Ishikawa (cell line): ENCODE measurements around the gene SERPINB6.

Experiments
- CEBPB ChIP-seq: IDR thresholded peaks from 2 replicates; pipeline ENCODE4 v1.6.1; 2012
- MAX ChIP-seq: IDR thresholded peaks from 2 replicates; pipeline ENCODE4 v1.6.1; 2012
- YY1 ChIP-seq: IDR thresholded peaks from 2 replicates; pipeline ENCODE4 v1.6.1; 2012; ENCODE audit warnings: low read depth
- TF ChIP-seq, protein P1 (sequence below): IDR thresholded peaks from 2 replicates; pipeline ENCODE4 v1.6.1; 2012; ENCODE audit warnings: low read depth, mild to moderate bottlenecking

- TF ChIP-seq MAX: no peak
- no peak for TF ChIP-seq YY1
- TF ChIP-seq CEBPB: no peak
- TF ChIP-seq, protein P1, sequence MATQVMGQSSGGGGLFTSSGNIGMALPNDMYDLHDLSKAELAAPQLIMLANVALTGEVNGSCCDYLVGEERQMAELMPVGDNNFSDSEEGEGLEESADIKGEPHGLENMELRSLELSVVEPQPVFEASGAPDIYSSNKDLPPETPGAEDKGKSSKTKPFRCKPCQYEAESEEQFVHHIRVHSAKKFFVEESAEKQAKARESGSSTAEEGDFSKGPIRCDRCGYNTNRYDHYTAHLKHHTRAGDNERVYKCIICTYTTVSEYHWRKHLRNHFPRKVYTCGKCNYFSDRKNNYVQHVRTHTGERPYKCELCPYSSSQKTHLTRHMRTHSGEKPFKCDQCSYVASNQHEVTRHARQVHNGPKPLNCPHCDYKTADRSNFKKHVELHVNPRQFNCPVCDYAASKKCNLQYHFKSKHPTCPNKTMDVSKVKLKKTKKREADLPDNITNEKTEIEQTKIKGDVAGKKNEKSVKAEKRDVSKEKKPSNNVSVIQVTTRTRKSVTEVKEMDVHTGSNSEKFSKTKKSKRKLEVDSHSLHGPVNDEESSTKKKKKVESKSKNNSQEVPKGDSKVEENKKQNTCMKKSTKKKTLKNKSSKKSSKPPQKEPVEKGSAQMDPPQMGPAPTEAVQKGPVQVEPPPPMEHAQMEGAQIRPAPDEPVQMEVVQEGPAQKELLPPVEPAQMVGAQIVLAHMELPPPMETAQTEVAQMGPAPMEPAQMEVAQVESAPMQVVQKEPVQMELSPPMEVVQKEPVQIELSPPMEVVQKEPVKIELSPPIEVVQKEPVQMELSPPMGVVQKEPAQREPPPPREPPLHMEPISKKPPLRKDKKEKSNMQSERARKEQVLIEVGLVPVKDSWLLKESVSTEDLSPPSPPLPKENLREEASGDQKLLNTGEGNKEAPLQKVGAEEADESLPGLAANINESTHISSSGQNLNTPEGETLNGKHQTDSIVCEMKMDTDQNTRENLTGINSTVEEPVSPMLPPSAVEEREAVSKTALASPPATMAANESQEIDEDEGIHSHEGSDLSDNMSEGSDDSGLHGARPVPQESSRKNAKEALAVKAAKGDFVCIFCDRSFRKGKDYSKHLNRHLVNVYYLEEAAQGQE: no peak
Observed at GRCh38 chr6:2934057-2934456, 37.3 kb downstream of the SERPINB6 start.
